ENCODE data around the gene SMCR8.
"Not testable (repeated sequence)": the region's sequence is repeated elsewhere in the genome, so short reads cannot be mapped to it uniquely, and the experiment has no call there.

The SMCR8 gene

DNA sequence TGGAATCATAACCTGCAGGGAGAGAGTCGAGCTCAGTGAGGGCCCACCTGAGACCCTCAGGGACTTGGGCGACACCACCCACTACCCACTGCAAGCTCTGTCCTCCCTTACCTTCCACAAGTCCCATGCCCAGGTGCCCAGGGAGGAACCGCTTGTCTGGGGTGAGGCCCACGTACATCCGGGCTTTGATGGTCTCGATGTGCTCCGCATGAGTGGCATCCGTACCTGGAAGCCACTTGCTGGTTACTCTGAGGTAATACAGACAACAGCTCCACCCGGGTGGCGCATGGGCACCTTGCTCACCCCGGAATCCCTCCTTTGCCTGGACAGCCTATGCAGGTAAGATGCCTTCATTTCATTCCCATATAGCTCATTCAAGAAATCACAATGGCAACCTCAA, 29.8 kb upstream of the SMCR8 start:
- no peak for TF ChIP-seq POLR2A (IDR thresholded peaks at IDR 0.05; ENCODE audit: low read depth, low read length)
- TF ChIP-seq TAF1 (IDR thresholded peaks at IDR 0.05; ENCODE audit: borderline replicate concordance, low read depth, low read length), result no peak
- no peak for TF ChIP-seq POLR2AphosphoS5 (IDR thresholded peaks at IDR 0.05; ENCODE audit: low read depth, low read length)
- no peak for DNase-seq (ENCODE audit: insufficient read length)
- FAIRE-seq, result no peak

DNA sequence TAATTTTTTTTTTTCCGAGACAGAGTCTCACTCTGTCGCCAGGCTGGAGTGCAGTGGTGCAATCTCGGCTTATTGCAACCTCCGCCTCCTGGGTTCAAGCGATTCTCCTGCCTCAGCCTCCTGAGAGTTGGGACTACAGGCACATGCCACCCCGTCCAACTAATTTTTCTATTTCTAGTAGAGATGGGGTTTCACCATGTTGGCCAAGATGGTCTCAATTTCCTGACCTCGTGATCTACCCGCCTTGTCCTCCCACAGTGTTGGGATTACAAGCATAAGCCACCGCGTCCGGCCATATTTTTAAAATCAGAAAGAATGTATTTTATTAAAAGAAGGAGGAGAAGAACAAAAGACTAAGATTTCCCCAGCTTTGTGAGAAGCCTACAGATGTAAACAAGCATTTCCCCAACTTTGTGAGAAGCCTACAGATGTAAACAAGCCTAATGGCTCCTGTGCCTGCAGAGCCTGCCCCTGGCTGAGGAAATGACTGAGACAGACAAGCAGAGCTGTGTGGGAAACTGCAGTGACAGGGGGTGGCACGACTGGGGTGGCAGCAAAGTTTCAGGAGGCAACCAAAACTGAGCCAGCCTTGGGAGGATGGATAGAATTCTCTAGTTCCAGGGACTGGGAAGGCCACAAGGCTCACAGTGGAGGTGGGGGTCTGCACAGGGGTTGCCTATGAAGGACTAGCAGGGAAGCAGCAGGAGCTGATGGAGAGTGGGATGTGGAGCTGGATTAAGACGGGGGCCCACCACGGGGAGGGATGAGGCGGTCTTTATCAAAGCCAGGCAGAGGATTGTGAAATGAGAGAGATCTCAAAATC, 23.2 kb upstream of the SMCR8 start:
- FAIRE-seq (no peak), DNase-seq (ENCODE audit: insufficient read length) (no peak)
- TF ChIP-seq POLR2A (IDR thresholded peaks at IDR 0.05; ENCODE audit: low read depth, low read length) (no peak), TAF1 (IDR thresholded peaks at IDR 0.05; ENCODE audit: borderline replicate concordance, low read depth, low read length) (no peak)

DNA sequence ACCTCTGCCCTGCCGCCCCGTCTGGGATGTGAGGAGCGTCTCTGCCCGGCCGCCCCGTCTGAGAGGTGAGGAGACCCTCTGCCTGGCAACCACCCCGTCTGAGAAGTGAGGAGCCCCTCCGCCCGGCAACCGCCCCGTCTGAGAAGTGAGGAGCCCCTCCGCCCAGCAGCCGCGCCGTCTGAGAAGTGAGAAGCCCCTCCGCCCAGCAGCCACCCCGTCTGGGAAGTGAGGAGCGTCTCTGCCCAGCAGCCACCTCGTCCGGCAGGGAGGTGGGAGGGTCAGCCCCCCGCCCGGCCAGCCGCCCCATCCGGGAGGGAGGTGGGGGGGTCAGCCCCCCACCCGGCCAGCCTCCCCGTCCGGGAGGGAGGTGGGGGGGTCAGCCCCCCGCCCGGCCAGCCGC, 17.0 kb upstream of the SMCR8 start:
- FAIRE-seq; DNase-seq (ENCODE audit: insufficient read length): not testable (repeated sequence)

DNA sequence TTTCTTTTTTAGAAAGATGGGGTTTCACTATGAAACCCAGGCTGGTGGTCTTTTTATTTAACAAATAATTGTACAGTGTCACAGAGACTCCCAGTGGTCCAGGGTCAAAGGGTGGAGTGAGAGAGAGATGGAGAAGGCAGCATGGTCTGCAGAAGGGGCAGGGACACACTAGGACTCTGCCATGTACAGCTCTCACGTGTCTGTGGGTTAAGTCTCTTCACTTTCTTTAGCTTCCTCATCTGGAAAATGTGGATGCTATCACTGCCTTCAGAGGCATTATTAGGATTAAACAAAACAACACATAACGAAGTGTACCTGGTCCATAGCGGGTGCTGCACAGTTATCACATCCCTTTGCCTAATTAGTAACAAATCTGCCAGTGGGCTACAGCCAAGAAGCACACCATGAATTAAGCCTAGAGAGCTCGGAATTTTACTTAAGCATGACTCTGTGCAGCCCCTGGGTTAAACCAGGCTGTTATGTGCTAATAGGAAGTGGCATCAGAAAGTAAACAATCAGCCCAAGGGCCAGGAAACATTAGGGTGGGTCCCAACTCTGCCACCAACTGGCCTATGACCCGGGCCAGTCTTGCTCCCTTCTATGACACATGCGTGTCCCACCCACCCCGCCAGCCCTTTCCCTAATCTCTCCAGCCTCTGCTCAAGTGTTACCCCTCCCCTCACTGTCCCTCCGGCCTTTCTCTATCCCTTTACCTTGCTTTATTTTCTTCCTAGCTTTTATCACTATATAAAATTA, 14.2 kb upstream of the SMCR8 start:
- DNase-seq (ENCODE audit: insufficient read length), result no peak
- FAIRE-seq, result no peak
- no peak for TF ChIP-seq TAF1 (IDR thresholded peaks at IDR 0.05; ENCODE audit: borderline replicate concordance, low read depth, low read length)
- no peak for TF ChIP-seq POLR2A (IDR thresholded peaks at IDR 0.05; ENCODE audit: low read depth, low read length)
- no peak for TF ChIP-seq POLR2AphosphoS5 (IDR thresholded peaks at IDR 0.05; ENCODE audit: low read depth, low read length)

DNA sequence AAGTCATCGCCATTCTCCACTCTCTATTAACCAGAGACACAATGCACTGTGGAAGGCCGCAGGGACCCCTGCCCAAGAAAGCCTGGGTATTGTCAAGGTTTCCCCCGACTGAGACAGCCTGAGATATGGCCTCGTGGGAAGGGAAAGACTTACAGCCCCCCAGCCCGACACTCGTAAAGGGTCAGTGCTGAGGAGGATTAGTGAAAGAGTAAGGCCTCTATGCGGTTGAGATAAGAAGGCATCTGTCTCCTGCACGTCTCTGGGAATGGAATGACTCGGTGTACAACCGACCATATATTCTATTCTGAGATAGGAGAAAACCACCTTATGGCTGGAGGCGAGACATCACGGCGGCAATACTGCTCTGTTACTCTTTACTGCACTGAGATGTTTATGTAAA, 11.9 kb upstream of the SMCR8 start:
- not testable (repeated sequence) for FAIRE-seq; DNase-seq (ENCODE audit: insufficient read length)

DNA sequence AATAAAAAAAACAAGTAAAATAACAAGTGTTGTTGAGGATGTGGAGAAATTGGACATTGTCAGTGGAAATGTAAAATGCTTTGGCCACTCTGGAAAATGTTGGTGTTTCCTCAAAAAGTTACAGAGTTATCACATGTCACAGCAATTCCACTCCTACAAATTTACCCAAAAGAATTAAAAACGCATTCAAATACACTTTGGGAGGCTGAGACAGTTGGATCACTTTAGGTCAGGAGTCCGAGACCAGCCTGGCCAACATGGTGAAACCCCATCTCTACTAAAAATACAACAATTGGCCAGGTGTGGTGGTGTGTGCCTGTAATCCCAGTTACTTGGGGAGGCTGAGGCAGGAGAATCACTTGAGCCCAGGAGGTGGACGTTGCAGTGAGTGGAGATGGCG, 5.9 kb upstream of the SMCR8 start:
- DNase-seq (ENCODE audit: insufficient read length), result no peak
- no peak for FAIRE-seq
- no peak for TF ChIP-seq POLR2AphosphoS5 (IDR thresholded peaks at IDR 0.05; ENCODE audit: low read depth, low read length)
- TF ChIP-seq TAF1 (IDR thresholded peaks at IDR 0.05; ENCODE audit: borderline replicate concordance, low read depth, low read length), result no peak
- no peak for TF ChIP-seq POLR2A (IDR thresholded peaks at IDR 0.05; ENCODE audit: low read depth, low read length)

DNA sequence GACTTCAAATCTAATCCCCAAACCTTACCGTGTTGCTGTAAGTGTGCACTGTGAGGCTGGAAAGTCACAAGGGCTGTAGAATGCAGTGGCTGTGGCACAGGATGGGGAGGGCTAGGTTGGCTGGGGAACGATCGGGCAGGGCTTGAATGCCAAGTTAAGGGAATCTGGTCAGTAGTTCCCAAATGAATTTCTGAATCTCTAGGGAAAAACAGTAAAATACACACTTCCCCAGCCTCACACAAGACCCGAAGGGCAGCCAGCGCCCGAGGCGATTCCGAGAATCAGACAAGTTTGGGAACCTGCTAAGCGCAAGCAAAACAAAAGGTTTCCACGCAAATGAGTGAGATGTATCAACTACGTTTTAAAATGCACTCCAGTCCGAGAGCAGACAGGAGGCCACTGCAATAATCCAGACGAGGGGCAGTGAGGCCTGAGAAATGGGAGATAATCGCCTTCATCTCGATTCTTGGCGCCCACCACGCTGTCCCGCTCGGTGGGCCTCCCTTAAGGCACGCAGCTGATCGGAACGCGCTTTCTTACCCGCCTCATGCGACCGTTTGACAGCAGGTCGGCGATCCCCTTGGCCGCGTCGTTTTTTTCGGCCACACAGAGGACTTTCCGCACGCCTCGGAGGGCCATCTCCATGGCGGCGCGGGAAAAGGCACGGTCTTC, 898 bp upstream of the SMCR8 start:
- DNase-seq (ENCODE audit: insufficient read length), result no peak
- TF ChIP-seq POLR2A (IDR thresholded peaks at IDR 0.05; ENCODE audit: low read depth, low read length), result 0 out of 2 replicates have a peak, but pooled peaks have one; percentile 36
- TF ChIP-seq POLR2AphosphoS5 (IDR thresholded peaks at IDR 0.05; ENCODE audit: low read depth, low read length), result no peak
- no peak for TF ChIP-seq TAF1 (IDR thresholded peaks at IDR 0.05; ENCODE audit: borderline replicate concordance, low read depth, low read length)
- FAIRE-seq, result peak; percentile 68

DNA sequence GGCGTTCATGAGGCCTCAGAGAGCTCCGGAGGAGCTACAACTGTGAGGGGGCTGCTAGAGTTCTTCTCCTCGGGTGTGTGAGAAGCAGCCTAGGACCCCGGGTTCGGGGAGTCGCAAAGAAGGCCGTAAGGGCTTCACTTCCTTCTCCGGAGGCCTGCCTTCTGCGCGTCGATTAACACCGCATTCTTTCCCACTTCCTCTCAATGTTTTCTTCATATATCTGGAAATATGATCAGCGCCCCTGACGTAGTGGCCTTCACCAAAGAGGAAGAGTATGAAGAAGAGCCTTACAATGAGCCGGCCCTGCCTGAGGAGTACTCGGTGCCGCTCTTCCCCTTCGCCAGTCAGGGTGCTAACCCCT, 449 bp downstream of the SMCR8 start:
- no peak for DNase-seq (ENCODE audit: insufficient read length)
- FAIRE-seq, result no peak
- TF ChIP-seq POLR2A (IDR thresholded peaks at IDR 0.05; ENCODE audit: low read depth, low read length), result no peak
- TF ChIP-seq TAF1 (IDR thresholded peaks at IDR 0.05; ENCODE audit: borderline replicate concordance, low read depth, low read length), result no peak
- TF ChIP-seq POLR2AphosphoS5 (IDR thresholded peaks at IDR 0.05; ENCODE audit: low read depth, low read length), result no peak

DNA sequence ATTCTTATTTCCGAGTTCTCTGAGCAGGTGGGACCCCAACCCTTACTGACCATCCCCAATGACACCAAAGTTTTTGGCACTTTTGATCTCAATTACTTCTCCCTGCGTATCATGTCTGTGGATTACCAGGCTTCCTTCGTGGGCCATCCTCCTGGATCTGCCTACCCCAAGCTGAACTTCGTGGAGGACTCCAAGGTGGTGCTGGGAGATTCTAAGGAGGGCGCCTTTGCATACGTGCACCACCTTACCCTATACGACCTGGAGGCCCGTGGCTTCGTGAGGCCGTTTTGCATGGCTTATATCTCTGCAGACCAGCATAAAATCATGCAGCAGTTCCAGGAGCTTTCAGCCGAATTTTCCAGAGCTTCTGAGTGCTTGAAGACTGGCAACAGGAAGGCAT, 868 bp downstream of the SMCR8 start:
- no peak for TF ChIP-seq TAF1 (IDR thresholded peaks at IDR 0.05; ENCODE audit: borderline replicate concordance, low read depth, low read length)
- TF ChIP-seq POLR2AphosphoS5 (IDR thresholded peaks at IDR 0.05; ENCODE audit: low read depth, low read length), result no peak
- TF ChIP-seq POLR2A (IDR thresholded peaks at IDR 0.05; ENCODE audit: low read depth, low read length), result no peak
- no peak for FAIRE-seq
- no peak for DNase-seq (ENCODE audit: insufficient read length)

DNA sequence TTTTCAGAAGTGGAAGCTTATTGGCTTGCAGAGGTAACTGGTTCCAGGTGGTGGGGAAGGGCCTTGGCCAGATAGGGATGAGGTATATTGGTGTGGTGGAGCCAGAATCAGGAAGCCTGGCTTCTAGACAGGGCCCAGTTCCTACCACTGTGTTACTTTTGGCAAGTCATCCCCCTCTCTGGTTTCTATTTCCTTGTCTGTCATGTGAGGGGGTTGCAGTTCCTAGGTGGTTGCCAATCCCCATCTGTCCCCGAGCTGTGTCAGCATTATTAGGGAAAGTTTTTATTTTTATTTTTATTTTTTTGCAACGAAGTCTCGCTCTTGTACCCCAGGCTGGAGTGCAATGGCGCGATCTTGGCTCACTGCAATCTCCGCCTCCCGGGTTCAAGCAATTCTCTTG, 3.0 kb downstream of the SMCR8 start:
- TF ChIP-seq POLR2AphosphoS5 (IDR thresholded peaks at IDR 0.05; ENCODE audit: low read depth, low read length), result no peak
- no peak for TF ChIP-seq POLR2A (IDR thresholded peaks at IDR 0.05; ENCODE audit: low read depth, low read length)
- no peak for TF ChIP-seq TAF1 (IDR thresholded peaks at IDR 0.05; ENCODE audit: borderline replicate concordance, low read depth, low read length)
- DNase-seq (ENCODE audit: insufficient read length) (no peak), FAIRE-seq (no peak)

DNA sequence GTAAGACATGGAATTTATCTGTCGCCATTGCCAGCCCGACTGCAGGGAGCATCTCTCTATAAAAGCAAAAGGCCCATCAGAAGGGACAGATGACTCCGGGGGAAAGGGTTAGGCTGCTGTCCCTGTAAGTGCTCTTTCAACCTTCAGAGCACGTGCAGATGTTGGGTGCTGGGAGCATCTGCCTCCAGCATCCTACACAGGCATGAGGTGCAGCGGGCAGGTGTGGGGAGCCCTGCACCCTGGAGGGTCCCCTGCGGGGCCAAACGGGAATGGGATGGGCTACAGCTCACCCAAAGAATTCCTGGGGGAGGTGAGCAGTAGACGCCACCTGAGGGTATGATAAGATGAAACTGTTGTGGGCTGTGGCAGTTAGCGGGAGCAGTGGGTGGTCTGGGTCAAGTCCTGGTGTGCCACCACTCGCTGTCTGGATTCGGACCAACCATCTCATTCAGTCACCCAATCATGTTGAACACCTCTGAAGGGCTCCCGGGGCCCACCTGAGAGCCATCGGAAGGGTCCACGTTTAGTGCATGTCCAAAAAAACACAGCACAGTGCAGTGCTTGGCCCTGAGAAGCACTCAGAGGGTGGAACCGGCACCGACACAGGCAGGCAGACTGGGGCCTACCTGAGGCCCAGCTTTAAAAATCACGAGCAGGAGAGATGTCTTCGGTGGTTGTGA, 3.8 kb downstream of the SMCR8 start:
- TF ChIP-seq POLR2AphosphoS5 (IDR thresholded peaks at IDR 0.05; ENCODE audit: low read depth, low read length), result no peak
- TF ChIP-seq TAF1 (IDR thresholded peaks at IDR 0.05; ENCODE audit: borderline replicate concordance, low read depth, low read length), result no peak
- no peak for TF ChIP-seq POLR2A (IDR thresholded peaks at IDR 0.05; ENCODE audit: low read depth, low read length)
- FAIRE-seq (no peak), DNase-seq (ENCODE audit: insufficient read length) (no peak)

Data from GM12892 (cell line).